ENCODE results near the gene ZBED3. TPM values are rescaled to one million over a fixed set of nuclear protein-coding genes. Genes with fewer than 3 reads are reported as not detected.

ZBED3 gene
- total RNA-seq, 1 experiment from 2014 or later: 14.8 TPM

GRCh38 chr5:77129391-77129990 lies 42.4 kb upstream of the ZBED3 start:
- Mint-ChIP-seq H3K4me1 (ENCODE audit: insufficient read depth, unreplicated experiment) (peaks cover 20% of the 10 kb centered on the region), H3K27ac (ENCODE audit: low read depth, unreplicated experiment) (no peak overlapping the region), H3K36me3 (ENCODE audit: insufficient read depth, unreplicated experiment) (no peaks in the 10 kb centered on the region), H3K4me3 (ENCODE audit: unreplicated experiment) (no peak overlapping the region), H3K27me3 (ENCODE audit: insufficient read depth, unreplicated experiment) (no peaks in the 10 kb centered on the region), H3K9me3 (ENCODE audit: unreplicated experiment) (no peaks in the 10 kb centered on the region)
- ChIA-PET CTCF (interaction anchor here (0.8 to 2.2 kb wide), 3 partner anchors 14 to 363 kb away, joined by 3 to 7 read pairs (median 5); partner anchors contain the start of gene WDR41), POLR2A (interaction anchor here (0.6 to 0.9 kb wide), 2 partner anchors 10 to 20 kb away, joined by 3 to 4 read pairs; no protein-coding TSS in a partner anchor)
- TF ChIP-seq CTCF (IDR thresholded peaks at IDR 0.05; ENCODE audit: unreplicated experiment): peak; percentile 33
- DNase-seq (ENCODE audit: unreplicated experiment): peak; percentile 44
- no TSS peak for BruUV-seq (replicated peaks)
- intact Hi-C loops (cut with micrococcal nuclease): no loop called here

GRCh38 chr5:77128411-77129061 lies 41.5 kb upstream of the ZBED3 start:
- POLR2A ChIA-PET: interaction anchor here (0.6 to 0.9 kb wide), 2 partner anchors 19 to 77 kb away, joined by 3 read pairs; no protein-coding TSS in a partner anchor

GRCh38 chr5:77123057-77123456 lies 36.0 kb upstream of the ZBED3 start:
- Mint-ChIP-seq H3K4me1 (ENCODE audit: insufficient read depth, unreplicated experiment) (no peaks in the 10 kb centered on the region), H3K4me3 (ENCODE audit: unreplicated experiment) (no peak overlapping the region), H3K27ac (ENCODE audit: low read depth, unreplicated experiment) (no peak overlapping the region), H3K27me3 (ENCODE audit: insufficient read depth, unreplicated experiment) (no peaks in the 10 kb centered on the region), H3K36me3 (ENCODE audit: insufficient read depth, unreplicated experiment) (peaks cover 4% of the 10 kb centered on the region), H3K9me3 (ENCODE audit: unreplicated experiment) (no peaks in the 10 kb centered on the region)
- CTCF ChIA-PET: interaction anchor here (0.8 kb wide), 1 partner anchor 22 kb away, joined by 3 read pairs; no protein-coding TSS in a partner anchor
- POLR2A ChIA-PET: interaction anchor here (1.0 kb wide), 1 partner anchor 369 kb away, joined by 3 read pairs; the partner anchor contains the start of gene WDR41
- no peak for TF ChIP-seq CTCF (IDR thresholded peaks at IDR 0.05; ENCODE audit: unreplicated experiment)
- DNase-seq (ENCODE audit: unreplicated experiment): no peak
- no TSS peak for BruUV-seq (replicated peaks)
- intact Hi-C loops (cut with micrococcal nuclease): no loop called here

More at GRCh38 chr5:77128411-77129061, 41.5 kb upstream of the ZBED3 start:
- peaks cover 19% of the 10 kb centered on the region for H3K4me1 Mint-ChIP-seq (ENCODE audit: insufficient read depth, unreplicated experiment)
- H3K27ac Mint-ChIP-seq (ENCODE audit: low read depth, unreplicated experiment): no peak overlapping the region
- no peaks in the 10 kb centered on the region for H3K9me3 Mint-ChIP-seq (ENCODE audit: unreplicated experiment)
- no peaks in the 10 kb centered on the region for H3K36me3 Mint-ChIP-seq (ENCODE audit: insufficient read depth, unreplicated experiment)
- no peak for TF ChIP-seq CTCF (IDR thresholded peaks at IDR 0.05; ENCODE audit: unreplicated experiment)
- CTCF ChIA-PET: interaction anchor here (0.6 to 2.2 kb wide), 5 partner anchors 15 to 364 kb away, joined by 3 to 7 read pairs (median 3); partner anchors contain the start of gene WDR41
- no peak for DNase-seq (ENCODE audit: unreplicated experiment)
- H3K4me3 Mint-ChIP-seq (ENCODE audit: unreplicated experiment): no peak overlapping the region
- intact Hi-C loops (cut with micrococcal nuclease): no loop called here
- H3K27me3 Mint-ChIP-seq (ENCODE audit: insufficient read depth, unreplicated experiment): no peaks in the 10 kb centered on the region
- no TSS peak for BruUV-seq (replicated peaks)

GRCh38 chr5:77120706-77121105 lies 33.6 kb upstream of the ZBED3 start:
- no peak for TF ChIP-seq CTCF (IDR thresholded peaks at IDR 0.05; ENCODE audit: unreplicated experiment)
- Mint-ChIP-seq H3K9me3 (ENCODE audit: unreplicated experiment) (no peaks in the 10 kb centered on the region), H3K27me3 (ENCODE audit: insufficient read depth, unreplicated experiment) (no peaks in the 10 kb centered on the region), H3K4me1 (ENCODE audit: insufficient read depth, unreplicated experiment) (no peaks in the 10 kb centered on the region), H3K4me3 (ENCODE audit: unreplicated experiment) (no peak overlapping the region), H3K36me3 (ENCODE audit: insufficient read depth, unreplicated experiment) (peaks cover 4% of the 10 kb centered on the region), H3K27ac (ENCODE audit: low read depth, unreplicated experiment) (no peak overlapping the region)
- no TSS peak for BruUV-seq (replicated peaks)
- CTCF ChIA-PET: interaction anchor here (0.7 to 1.8 kb wide), 2 partner anchors 23 to 34 kb away, joined by 3 to 4 read pairs; no protein-coding TSS in a partner anchor
- intact Hi-C loops (cut with micrococcal nuclease): no loop called here
- DNase-seq (ENCODE audit: unreplicated experiment): no peak
- POLR2A ChIA-PET: no interaction called here
